Measurements from ENCODE around the gene PLXNA1.

Gene PLXNA1

GRCh38 chr3:127003175-127003555 is 20.2 kb downstream of the PLXNA1 start:
- DNase-seq = no peak

DNA sequence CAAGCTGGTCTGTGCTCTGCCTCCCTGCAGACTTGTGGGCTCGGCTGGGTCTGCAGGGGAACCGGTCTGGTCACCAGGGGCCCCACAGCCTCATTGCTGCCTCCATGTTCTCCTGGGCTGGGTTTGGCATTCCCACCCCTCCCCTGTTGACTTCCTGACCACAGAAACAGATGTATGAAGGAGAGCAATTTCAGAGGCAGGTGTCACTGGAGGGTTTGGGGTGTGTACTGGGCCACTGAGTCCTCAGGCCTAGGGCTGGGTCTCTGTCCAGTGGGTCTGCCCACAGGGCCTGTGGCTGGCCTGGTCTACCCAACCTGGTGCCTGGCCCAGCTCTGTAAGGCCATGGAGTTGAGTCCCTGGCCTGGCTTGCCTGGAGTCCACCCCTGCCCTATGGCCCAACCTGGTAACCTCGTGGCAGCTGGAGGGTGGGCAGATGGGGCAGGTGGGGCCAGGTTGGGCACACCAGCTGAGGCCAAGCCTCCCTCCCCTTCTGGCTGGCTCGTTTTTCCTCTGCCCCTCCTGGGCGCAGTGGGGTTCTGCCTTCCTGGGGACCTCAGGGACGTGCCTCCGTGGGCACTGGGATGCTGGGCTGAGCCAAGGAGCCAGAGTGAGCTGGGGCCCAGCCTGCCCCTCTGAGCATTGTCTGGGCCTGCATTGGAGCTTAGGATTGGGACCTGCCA is 20.8 kb downstream of the PLXNA1 start:
- no peak for DNase-seq

- no peak for DNase-seq
Measured at GRCh38 chr3:127004641-127005397, 21.9 kb downstream of the PLXNA1 start.

- no peak for DNase-seq
Measured at GRCh38 chr3:127005864-127006500, 23.1 kb downstream of the PLXNA1 start.

- DNase-seq = no peak
Measured at GRCh38 chr3:127006781-127007436, 24.0 kb downstream of the PLXNA1 start.

GRCh38 chr3:127008236-127008635 is 25.3 kb downstream of the PLXNA1 start:
- DNase-seq = no peak

DNA sequence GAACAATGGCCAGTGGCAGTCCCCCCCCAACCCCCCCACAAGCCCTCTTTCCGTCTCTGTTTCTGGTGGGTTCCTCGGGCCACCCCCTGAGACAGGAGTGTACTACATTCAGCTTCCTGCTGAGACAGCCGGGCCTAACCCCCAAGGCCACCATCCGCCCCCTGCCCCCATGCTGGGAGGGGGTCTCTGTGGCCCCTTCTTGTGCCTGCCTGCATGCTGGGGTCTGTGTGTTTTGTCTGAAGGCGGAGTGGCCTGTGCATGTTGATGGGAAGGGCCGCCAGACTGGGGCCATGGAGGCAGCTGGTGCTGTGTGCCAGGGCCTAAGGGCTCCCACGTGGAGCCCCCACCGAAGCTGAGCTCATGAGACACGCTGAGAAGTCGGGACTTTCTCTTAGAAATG is 26.6 kb downstream of the PLXNA1 start:
- DNase-seq = no peak

DNA sequence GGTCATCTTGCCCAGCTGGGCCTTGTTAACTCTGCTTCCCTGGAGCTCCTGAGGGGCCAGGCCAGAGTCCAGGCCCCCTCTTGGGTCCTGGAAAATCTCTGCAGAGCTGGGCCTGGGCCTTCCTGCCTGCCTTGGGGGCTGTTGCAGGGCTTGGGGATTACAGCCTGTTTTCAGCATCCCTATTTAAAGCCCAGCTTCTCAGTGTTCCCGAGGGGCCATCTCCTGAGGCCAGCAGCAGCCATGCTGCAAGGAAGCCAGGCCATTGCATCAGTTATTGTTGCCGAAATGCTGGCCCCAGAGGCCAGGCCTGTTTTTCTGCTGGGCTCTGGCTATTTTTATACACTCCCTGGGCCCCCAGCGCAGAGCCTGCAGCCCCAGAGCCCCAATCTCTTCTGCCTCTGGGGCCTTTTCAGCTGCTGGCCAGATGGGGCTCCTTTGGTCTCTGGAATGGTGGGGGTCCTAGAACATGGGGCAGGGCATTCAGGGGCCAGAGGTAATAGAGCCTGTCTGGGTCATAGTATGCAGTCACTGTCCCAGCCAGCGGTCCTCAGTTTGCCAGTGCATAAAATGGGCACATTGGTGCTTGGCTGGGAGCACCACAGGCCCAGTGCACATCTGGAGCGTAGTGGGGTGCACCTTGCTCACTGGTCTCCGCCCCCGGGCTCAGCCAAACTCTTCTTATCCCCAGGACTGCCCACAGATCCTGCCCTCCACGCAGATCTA is 28.5 kb downstream of the PLXNA1 start:
- DNase-seq = no peak

- no peak for DNase-seq
Measured at GRCh38 chr3:127012091-127012490, 29.2 kb downstream of the PLXNA1 start.

GRCh38 chr3:127013181-127013580 is 30.3 kb downstream of the PLXNA1 start:
- DNase-seq = no peak

- DNase-seq = peak; percentile 70
Measured at GRCh38 chr3:127013758-127014535, 31.0 kb downstream of the PLXNA1 start.

- no peak for DNase-seq
Measured at GRCh38 chr3:127014536-127015281, 31.8 kb downstream of the PLXNA1 start.

- DNase-seq = no peak
Measured at GRCh38 chr3:127015282-127016042, 32.5 kb downstream of the PLXNA1 start.

- no peak for DNase-seq
Measured at GRCh38 chr3:127016043-127016343, 33.1 kb downstream of the PLXNA1 start.

- no peak for DNase-seq
Measured at GRCh38 chr3:127016461-127016860, 33.5 kb downstream of the PLXNA1 start.

DNA sequence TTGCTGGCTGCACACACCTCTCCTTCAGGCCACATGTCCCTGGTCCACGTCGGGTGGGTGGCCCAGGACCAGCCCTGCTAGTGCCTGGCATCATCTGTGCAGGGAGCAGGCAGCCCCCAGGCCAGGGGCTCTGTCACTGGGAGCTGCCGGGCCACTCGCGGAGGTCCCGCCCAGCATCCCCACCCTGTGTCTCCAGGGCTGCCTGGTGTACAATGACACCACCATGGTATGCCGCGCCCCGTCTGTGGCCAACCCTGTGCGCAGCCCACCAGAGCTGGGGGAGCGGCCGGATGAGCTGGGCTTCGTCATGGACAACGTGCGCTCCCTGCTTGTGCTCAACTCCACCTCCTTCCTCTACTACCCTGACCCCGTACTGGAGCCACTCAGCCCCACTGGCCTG is 34.3 kb downstream of the PLXNA1 start:
- DNase-seq = no peak

DNA sequence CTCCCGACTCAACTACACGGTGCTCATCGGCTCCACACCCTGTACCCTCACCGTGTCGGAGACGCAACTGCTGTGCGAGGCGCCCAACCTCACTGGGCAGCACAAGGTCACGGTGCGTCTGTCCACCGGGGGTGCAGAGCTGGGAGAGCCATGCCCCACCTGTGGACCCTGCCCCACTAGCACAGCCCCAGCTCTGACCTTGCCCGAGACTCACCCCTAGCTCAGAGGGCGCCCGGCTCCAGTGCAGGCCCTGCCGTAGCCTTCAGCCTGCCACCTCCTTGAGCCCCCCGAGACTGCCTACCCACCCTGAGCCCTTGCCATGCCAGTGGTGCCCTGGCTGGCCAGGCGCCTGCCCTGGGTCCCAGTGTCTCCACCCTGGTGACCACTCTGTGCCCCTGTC is 34.9 kb downstream of the PLXNA1 start:
- no peak for DNase-seq

DNA sequence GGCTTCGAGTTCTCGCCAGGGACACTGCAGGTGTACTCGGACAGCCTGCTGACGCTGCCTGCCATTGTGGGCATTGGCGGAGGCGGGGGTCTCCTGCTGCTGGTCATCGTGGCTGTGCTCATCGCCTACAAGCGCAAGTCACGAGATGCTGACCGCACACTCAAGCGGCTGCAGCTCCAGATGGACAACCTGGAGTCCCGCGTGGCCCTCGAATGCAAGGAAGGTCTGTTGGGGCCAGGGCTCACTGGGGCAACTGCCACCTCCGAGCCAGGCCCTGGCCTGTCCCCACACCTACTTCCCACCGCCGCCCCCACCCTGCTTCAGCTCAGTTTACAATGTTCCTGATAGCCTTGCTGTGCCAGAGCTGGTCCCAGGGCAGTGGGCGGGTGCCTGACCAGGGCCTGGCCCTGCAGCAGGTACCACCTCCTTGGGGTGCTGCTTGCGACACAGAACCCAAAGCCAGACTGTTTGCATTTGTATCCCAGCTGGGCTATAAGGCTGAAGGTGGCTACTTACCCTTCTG is 35.5 kb downstream of the PLXNA1 start:
- no peak for DNase-seq

GRCh38 chr3:127019449-127019848 is 36.5 kb downstream of the PLXNA1 start:
- DNase-seq = no peak

- DNase-seq = no peak
Measured at GRCh38 chr3:127020543-127020942, 37.6 kb downstream of the PLXNA1 start.

DNA sequence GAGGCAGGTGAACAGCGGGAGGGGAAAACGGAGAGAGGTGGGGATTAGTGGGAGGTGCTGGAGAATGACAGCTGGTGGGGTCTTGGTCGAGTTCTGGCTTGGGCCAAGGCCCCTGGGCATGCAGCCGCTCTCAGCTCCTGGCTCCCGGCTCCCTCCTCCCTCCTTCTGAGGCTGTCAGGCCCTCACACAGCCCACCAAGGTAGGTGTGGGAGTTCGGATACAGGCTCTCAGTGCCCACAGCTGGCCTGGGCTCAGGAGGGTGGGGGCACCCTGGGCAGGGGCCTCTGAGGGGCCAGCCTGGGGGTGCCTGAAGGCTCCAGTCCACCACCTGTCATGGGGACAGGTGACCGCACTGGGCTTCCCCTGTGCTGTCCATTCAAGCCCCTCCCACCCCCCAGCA is 39.9 kb downstream of the PLXNA1 start:
- DNase-seq = no peak

Measured in GDM1 (cell line).